ENCODE measurements around the gene PARVA.

- TF ChIP-seq CTCF (IDR thresholded peaks at IDR 0.05; ENCODE audit: low read depth, low read length, missing input control) (no peak), MAX (IDR thresholded peaks at IDR 0.05) (no peak), GABPA (IDR thresholded peaks at IDR 0.05 in 1 of 2, conservative IDR thresholded peaks at IDR 0.05 in 1 of 2) (no peak), SP1 (IDR thresholded peaks at IDR 0.05) (no peak), JUND (IDR thresholded peaks at IDR 0.05) (no peak)
These were observed 161.6 kb downstream of the PARVA start for GRCh38 chr11:12538889-12539421.

Measured in liver (tissue), 3 donors.